ENCODE data around the gene PRRC2B. TPM values are rescaled to one million over a fixed set of nuclear protein-coding genes. Genes with fewer than 3 reads are reported as not detected.

Gene PRRC2B
- total and polyA plus RNA-seq, 11 donors = 59.9 to 193 (median 118) TPM

DNA sequence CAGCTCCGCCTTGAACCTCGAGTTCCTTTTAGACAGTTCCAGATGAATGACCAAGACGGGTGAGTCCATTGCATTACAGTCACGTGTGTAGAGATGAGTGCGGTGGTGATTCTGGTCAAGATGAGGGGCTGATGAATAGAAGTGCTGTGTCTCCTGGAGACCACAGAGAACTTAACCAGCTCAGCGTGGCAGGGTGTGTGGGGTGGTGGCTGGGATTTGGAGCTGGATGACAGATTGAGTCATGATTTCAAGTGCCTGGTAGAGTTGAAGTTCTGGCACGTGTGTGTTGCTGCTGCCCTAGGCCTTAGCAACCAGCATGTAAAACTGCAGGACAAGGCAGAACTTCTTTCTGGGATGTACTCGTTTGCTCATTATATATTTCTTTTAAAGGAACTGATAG lies 53.3 kb downstream of the PRRC2B start:
- TF ChIP-seq POLR2A (IDR thresholded peaks at IDR 0.05) = no peak
- TF ChIP-seq, protein P1, sequence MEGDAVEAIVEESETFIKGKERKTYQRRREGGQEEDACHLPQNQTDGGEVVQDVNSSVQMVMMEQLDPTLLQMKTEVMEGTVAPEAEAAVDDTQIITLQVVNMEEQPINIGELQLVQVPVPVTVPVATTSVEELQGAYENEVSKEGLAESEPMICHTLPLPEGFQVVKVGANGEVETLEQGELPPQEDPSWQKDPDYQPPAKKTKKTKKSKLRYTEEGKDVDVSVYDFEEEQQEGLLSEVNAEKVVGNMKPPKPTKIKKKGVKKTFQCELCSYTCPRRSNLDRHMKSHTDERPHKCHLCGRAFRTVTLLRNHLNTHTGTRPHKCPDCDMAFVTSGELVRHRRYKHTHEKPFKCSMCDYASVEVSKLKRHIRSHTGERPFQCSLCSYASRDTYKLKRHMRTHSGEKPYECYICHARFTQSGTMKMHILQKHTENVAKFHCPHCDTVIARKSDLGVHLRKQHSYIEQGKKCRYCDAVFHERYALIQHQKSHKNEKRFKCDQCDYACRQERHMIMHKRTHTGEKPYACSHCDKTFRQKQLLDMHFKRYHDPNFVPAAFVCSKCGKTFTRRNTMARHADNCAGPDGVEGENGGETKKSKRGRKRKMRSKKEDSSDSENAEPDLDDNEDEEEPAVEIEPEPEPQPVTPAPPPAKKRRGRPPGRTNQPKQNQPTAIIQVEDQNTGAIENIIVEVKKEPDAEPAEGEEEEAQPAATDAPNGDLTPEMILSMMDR (IDR thresholded peaks at IDR 0.05) = no peak
- peaks cover 3 to 100% (median 98%) of the 10 kb centered on the region in 9 donors for H3K36me3 ChIP-seq
- no peak overlapping the region for H3K4me3 ChIP-seq
- H3K27me3 ChIP-seq = no peaks in the 10 kb centered on the region
- intact Hi-C loops (cut with DNase I) = loop anchor here in 1 of 10 donors (10.0 kb wide), 1 partner anchor 312 kb away; no protein-coding TSS in a partner anchor
- DNase-seq (peak in 1 of 5 donors; percentile 38), ATAC-seq (peak in 3 of 4 donors; percentile 60 to 81 (median 71))
- H3K4me1 ChIP-seq = peaks cover 0 to 6% (median 0%) of the 10 kb centered on the region in 12 donors
- no peaks in the 10 kb centered on the region for H3K9me3 ChIP-seq
- 61 to 73% (median 67%) methylated on average over 8 of the region's 8 CpGs for WGBS, 4 donors
- H3K27ac ChIP-seq = no peak overlapping the region

- TF ChIP-seq POLR2A (IDR thresholded peaks at IDR 0.05) = no peak
- TF ChIP-seq, protein P1 (IDR thresholded peaks at IDR 0.05) = no peak
- WGBS, 4 donors = 80 to 82% (median 81%) methylated on average over 14 of the region's 14 CpGs
- H3K4me3 ChIP-seq = no peak overlapping the region
- no peak overlapping the region for H3K27ac ChIP-seq
- intact Hi-C loops (cut with DNase I) = loop anchor here in 1 of 10 donors (10.0 kb wide), 1 partner anchor 313 kb away; no protein-coding TSS in a partner anchor
- H3K36me3 ChIP-seq = peaks cover 3 to 100% (median 98%) of the 10 kb centered on the region in 9 donors
- H3K9me3 ChIP-seq = no peaks in the 10 kb centered on the region
- DNase-seq = no peak
- H3K27me3 ChIP-seq = no peaks in the 10 kb centered on the region
- H3K4me1 ChIP-seq = peaks cover 0 to 6% (median 0%) of the 10 kb centered on the region in 12 donors
- ATAC-seq = no peak
Observed at GRCh38 chr9:131447600-131447999, 53.7 kb downstream of the PRRC2B start.

- DNase-seq (no peak), ATAC-seq (no peak)
- WGBS, 4 donors = 92 to 95% (median 94%) methylated on average over 3 of the region's 3 CpGs
- TF ChIP-seq, protein P1 (IDR thresholded peaks at IDR 0.05) = no peak
- TF ChIP-seq POLR2A (IDR thresholded peaks at IDR 0.05) = no peak
- Histone ChIP-seq H3K9me3 (no peaks in the 10 kb centered on the region), H3K27me3 (no peaks in the 10 kb centered on the region), H3K36me3 (peaks cover 3 to 100% (median 97%) of the 10 kb centered on the region in 9 donors), H3K27ac (no peak overlapping the region), H3K4me3 (no peak overlapping the region), H3K4me1 (peaks cover 0 to 6% (median 0%) of the 10 kb centered on the region in 12 donors)
- intact Hi-C loops (cut with DNase I) = loop anchor here in 1 of 10 donors (10.0 kb wide), 1 partner anchor 314 kb away; no protein-coding TSS in a partner anchor
Observed at GRCh38 chr9:131448818-131449217, 54.9 kb downstream of the PRRC2B start.

- TF ChIP-seq POLR2A (IDR thresholded peaks at IDR 0.05) = no peak
- TF ChIP-seq, protein P1 (IDR thresholded peaks at IDR 0.05) = no peak
- intact Hi-C loops (cut with DNase I) = loop anchor here in 1 of 10 donors (10.0 kb wide), 1 partner anchor 314 kb away; no protein-coding TSS in a partner anchor
- peaks cover 0 to 6% (median 0%) of the 10 kb centered on the region in 12 donors for H3K4me1 ChIP-seq
- peaks cover 3 to 100% (median 97%) of the 10 kb centered on the region in 9 donors for H3K36me3 ChIP-seq
- H3K27me3 ChIP-seq = no peaks in the 10 kb centered on the region
- ATAC-seq (no peak), DNase-seq (no peak)
- no peak overlapping the region for H3K4me3 ChIP-seq
- no peak overlapping the region for H3K27ac ChIP-seq
- H3K9me3 ChIP-seq = no peaks in the 10 kb centered on the region
Observed at GRCh38 chr9:131449276-131449675, 55.4 kb downstream of the PRRC2B start.
